ENCODE measurements around the gene EPHA4.

The EPHA4 gene

GRCh38 chr2:221488136-221488807 is 83.8 kb downstream of the EPHA4 start:
- no peak for DNase-seq (ENCODE audit: low spot score)
- in situ Hi-C loops (cut with MboI; ENCODE audit: low sequenced_read_pairs, unreplicated experiment) = no loop called here
- TF ChIP-seq CTCF (IDR thresholded peaks at IDR 0.05; ENCODE audit: borderline replicate concordance, control extremely low read depth, extremely low read depth, insufficient read depth, missing control alignments) = no peak

- no peak for TF ChIP-seq CTCF (IDR thresholded peaks at IDR 0.05; ENCODE audit: borderline replicate concordance, control extremely low read depth, extremely low read depth, insufficient read depth, missing control alignments)
- in situ Hi-C loops (cut with MboI; ENCODE audit: low sequenced_read_pairs, unreplicated experiment) = no loop called here
Measured at GRCh38 chr2:221486106-221486505, 86.0 kb downstream of the EPHA4 start.

GRCh38 chr2:221485503-221485870 is 86.6 kb downstream of the EPHA4 start:
- in situ Hi-C loops (cut with MboI; ENCODE audit: low sequenced_read_pairs, unreplicated experiment) = no loop called here
- DNase-seq (ENCODE audit: low spot score) = no peak
- TF ChIP-seq CTCF (IDR thresholded peaks at IDR 0.05; ENCODE audit: borderline replicate concordance, control extremely low read depth, extremely low read depth, insufficient read depth, missing control alignments) = no peak

More at GRCh38 chr2:221486106-221486505, 86.0 kb downstream of the EPHA4 start:
- no peak for DNase-seq (ENCODE audit: low spot score)

GRCh38 chr2:221484761-221485502 is 87.2 kb downstream of the EPHA4 start:
- no peak for DNase-seq (ENCODE audit: low spot score)
- no peak for TF ChIP-seq CTCF (IDR thresholded peaks at IDR 0.05; ENCODE audit: borderline replicate concordance, control extremely low read depth, extremely low read depth, insufficient read depth, missing control alignments)
- in situ Hi-C loops (cut with MboI; ENCODE audit: low sequenced_read_pairs, unreplicated experiment) = no loop called here

GRCh38 chr2:221482666-221483455 is 89.2 kb downstream of the EPHA4 start:
- in situ Hi-C loops (cut with MboI; ENCODE audit: low sequenced_read_pairs, unreplicated experiment) = no loop called here
- no peak for DNase-seq (ENCODE audit: low spot score)
- TF ChIP-seq CTCF (IDR thresholded peaks at IDR 0.05; ENCODE audit: borderline replicate concordance, control extremely low read depth, extremely low read depth, insufficient read depth, missing control alignments) = no peak

- no peak for TF ChIP-seq CTCF (IDR thresholded peaks at IDR 0.05; ENCODE audit: borderline replicate concordance, control extremely low read depth, extremely low read depth, insufficient read depth, missing control alignments)
Measured at GRCh38 chr2:221480821-221481220, 91.3 kb downstream of the EPHA4 start.

More at GRCh38 chr2:221480821-221481220, 91.3 kb downstream of the EPHA4 start:
- in situ Hi-C loops (cut with MboI; ENCODE audit: low sequenced_read_pairs, unreplicated experiment) = no loop called here
- DNase-seq (ENCODE audit: low spot score) = no peak
